Tibial nerve (tissue), 4 donors: ENCODE results near the gene CD93. TPM values are rescaled to one million over a fixed set of nuclear protein-coding genes. Genes with fewer than 3 reads are reported as not detected.

Experiments
- DNase-seq, 2 donors: peaks; one replicate each; pipeline ENCODE4 v3.0.0-alpha.2; 2019; ENCODE audit warnings: low spot score in 2 of 2
- H3K27ac ChIP-seq, 4 donors: fragments of 200-600 bp; sonication (generic) in 3 of 4; one replicate each; pipeline ENCODE4 v1.5.1; 2017 to 2019; ENCODE audit warnings: mild to moderate bottlenecking in 1 of 4
- H3K27me3 ChIP-seq, 2 donors: fragments of 200-600 bp; sonication (generic) in 1 of 2; one replicate each; pipeline versions ENCODE4 v1.5.1 to v1.6.0; 2017 to 2019
- H3K36me3 ChIP-seq, 3 donors: fragments of 200-600 bp; sonication (generic); one replicate each; pipeline ENCODE4 v1.5.1; 2018 to 2019
- H3K4me1 ChIP-seq, 4 donors: fragments of 200-600 bp; sonication (generic) in 3 of 4; one replicate each; pipeline ENCODE4 v1.5.1; 2017 to 2019
- H3K4me3 ChIP-seq, 4 donors: fragments of 200-600 bp; sonication (generic) in 3 of 4; one replicate each; pipeline ENCODE4 v1.5.1; 2017 to 2019; ENCODE audit warnings: mild to moderate bottlenecking in 1 of 4, moderate library complexity in 1 of 4
- H3K9me3 ChIP-seq, 4 donors: fragments of 200-600 bp; sonication (generic) in 3 of 4; one replicate each; pipeline ENCODE4 v1.5.1; 2017 to 2019
- CTCF ChIP-seq, 5 experiments: fragments of 200-600 bp in 3 of 5; fragments of 450-650 bp in 2 of 5; sonication (generic) in 3 of 5; IDR thresholded peaks; one replicate each; pipeline ENCODE4 v1.5.1; 2016 to 2019; ENCODE audit warnings: antibody characterized with exemption in 5 of 5, mild to moderate bottlenecking in 3 of 5, moderate library complexity in 2 of 5
- EP300 ChIP-seq, 2 donors: sonication (generic); formaldehyde crosslinking; IDR thresholded peaks; one replicate each; pipeline ENCODE4 v1.6.1; 2017; ENCODE audit warnings: antibody characterized with exemption in 2 of 2, mild to moderate bottlenecking in 1 of 2
- POLR2A ChIP-seq, 2 donors: fragments of 450-650 bp; IDR thresholded peaks; one replicate each; pipeline ENCODE4 v1.6.1; 2017; ENCODE audit warnings: antibody characterized with exemption in 2 of 2, mild to moderate bottlenecking in 2 of 2, moderate library complexity in 2 of 2
- WGBS, 2 donors: methylation state at CpG; one replicate each; pipeline ENCODE4 v1.1.5; 2018; 5-methylcytosine and 5-hydroxymethylcytosine counted together
- total RNA-seq, 4 donors: library from RNA; depleted of rRNA; stranded (reverse); fragments of >200 nt; gene quantifications; one replicate each; pipeline ENCODE4 v1.1.0, GENCODE V29; 2016

Gene CD93
- total RNA-seq, 4 donors from 2014 or later: 23.0 to 85.1 (median 65.7) TPM

GRCh38 chr20:23071996-23072395, 14.1 kb downstream of the CD93 start:
- TF ChIP-seq EP300 (IDR thresholded peaks at IDR 0.05) (no peak), POLR2A (IDR thresholded peaks at IDR 0.05) (no peak), CTCF (IDR thresholded peaks at IDR 0.05) (no peak)
- H3K36me3 ChIP-seq: no peaks in the 10 kb centered on the region
- WGBS, 2 donors: 42 to 48% methylated on average over 4 of the region's 4 CpGs

DNA sequence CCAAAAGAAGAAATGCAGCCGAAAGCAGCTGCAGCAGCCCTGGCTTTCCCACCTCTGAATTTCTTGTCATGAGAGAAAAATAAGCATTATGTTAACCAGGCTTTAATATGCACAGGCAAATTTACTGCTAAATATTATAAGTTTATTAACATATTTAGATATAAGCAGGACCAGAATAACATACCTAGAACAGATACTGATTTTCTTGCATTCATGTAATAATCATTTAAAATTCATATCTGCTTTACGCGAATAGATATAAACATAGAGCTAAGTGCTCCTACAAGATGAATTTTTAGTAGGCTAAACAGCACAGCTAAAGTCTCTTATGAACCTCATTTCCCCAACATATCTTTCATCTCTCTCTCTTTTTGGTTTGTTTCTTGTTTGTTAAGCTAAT, 14.7 kb downstream of the CD93 start:
- Histone ChIP-seq H3K27me3 (no peaks in the 10 kb centered on the region), H3K36me3 (no peaks in the 10 kb centered on the region), H3K27ac (no peak overlapping the region), H3K4me1 (no peaks in the 10 kb centered on the region), H3K9me3 (no peaks in the 10 kb centered on the region), H3K4me3 (no peak overlapping the region)
- WGBS, 2 donors: 64 to 66% methylated on average over 3 of the region's 3 CpGs
- no peak for DNase-seq
- TF ChIP-seq POLR2A (IDR thresholded peaks at IDR 0.05) (no peak), CTCF (IDR thresholded peaks at IDR 0.05) (no peak), EP300 (IDR thresholded peaks at IDR 0.05) (no peak)

More at GRCh38 chr20:23071996-23072395, 14.1 kb downstream of the CD93 start:
- Histone ChIP-seq H3K27me3 (no peaks in the 10 kb centered on the region), H3K9me3 (no peaks in the 10 kb centered on the region), H3K27ac (no peak overlapping the region), H3K4me1 (no peaks in the 10 kb centered on the region), H3K4me3 (no peak overlapping the region)
- DNase-seq: no peak

- no peak for DNase-seq
- Histone ChIP-seq H3K27me3 (no peaks in the 10 kb centered on the region), H3K4me3 (no peak overlapping the region), H3K36me3 (no peaks in the 10 kb centered on the region), H3K27ac (no peak overlapping the region), H3K9me3 (no peaks in the 10 kb centered on the region), H3K4me1 (no peaks in the 10 kb centered on the region)
- no peak for TF ChIP-seq CTCF (IDR thresholded peaks at IDR 0.05)
- no peak for TF ChIP-seq POLR2A (IDR thresholded peaks at IDR 0.05)
- no peak for TF ChIP-seq EP300 (IDR thresholded peaks at IDR 0.05)
- whole genome bisulfite sequencing, 2 donors: 80 to 82% methylated on average over 2 of the region's 2 CpGs
Observed at GRCh38 chr20:23069108-23069507, 17.0 kb downstream of the CD93 start.

DNA sequence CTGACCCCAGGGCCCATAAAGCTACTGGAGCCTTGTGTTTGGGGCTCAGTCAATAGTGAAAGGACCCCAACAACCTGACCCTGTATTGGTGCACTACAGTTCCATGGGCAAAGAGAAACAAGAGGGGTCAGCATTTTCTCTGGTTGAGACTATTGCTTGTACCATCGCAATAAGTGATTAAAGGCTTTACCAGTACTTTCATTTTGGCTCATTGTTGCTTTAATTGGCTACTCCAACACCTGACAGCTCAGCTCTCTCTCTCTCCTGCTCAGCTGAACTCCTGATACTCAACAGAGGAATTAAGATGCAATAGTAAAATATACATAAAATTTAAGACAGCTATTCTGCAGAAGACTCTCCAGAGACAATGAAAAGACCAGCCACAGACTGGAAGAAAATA, 17.8 kb downstream of the CD93 start:
- H3K9me3 ChIP-seq: no peaks in the 10 kb centered on the region
- 73 to 81% methylated on average over 1 of the region's 1 CpG for WGBS, 2 donors
- DNase-seq: no peak
- H3K36me3 ChIP-seq: no peaks in the 10 kb centered on the region
- TF ChIP-seq EP300 (IDR thresholded peaks at IDR 0.05) (no peak), CTCF (IDR thresholded peaks at IDR 0.05) (no peak), POLR2A (IDR thresholded peaks at IDR 0.05) (no peak)
- no peak overlapping the region for H3K27ac ChIP-seq
- no peak overlapping the region for H3K4me3 ChIP-seq
- H3K27me3 ChIP-seq: no peaks in the 10 kb centered on the region
- no peaks in the 10 kb centered on the region for H3K4me1 ChIP-seq

DNA sequence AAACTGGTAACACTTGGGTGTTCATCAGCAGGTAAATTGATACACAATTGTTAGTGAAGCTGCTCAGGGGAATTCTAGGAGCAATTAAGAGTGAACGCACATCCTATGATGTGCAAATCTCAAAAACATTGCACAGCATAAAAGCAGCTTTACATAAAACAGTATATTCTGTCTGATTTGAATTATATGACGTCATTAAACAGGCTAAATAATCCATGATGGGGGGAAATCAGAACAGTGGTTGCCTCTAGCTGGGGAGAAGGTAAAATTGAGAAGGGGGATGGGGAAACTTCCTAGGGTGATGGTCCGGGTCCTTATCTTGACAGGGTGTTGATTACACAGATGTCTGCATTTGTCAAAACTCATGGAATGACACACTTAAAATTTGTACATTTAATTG, 19.4 kb downstream of the CD93 start:
- Histone ChIP-seq H3K4me3 (no peak overlapping the region), H3K27me3 (no peaks in the 10 kb centered on the region), H3K36me3 (no peaks in the 10 kb centered on the region), H3K4me1 (peaks cover 0 to 11% (median 4%) of the 10 kb centered on the region in 4 donors), H3K9me3 (no peaks in the 10 kb centered on the region), H3K27ac (no peak overlapping the region)
- no peak for DNase-seq
- TF ChIP-seq CTCF (IDR thresholded peaks at IDR 0.05) (no peak), POLR2A (IDR thresholded peaks at IDR 0.05) (no peak), EP300 (IDR thresholded peaks at IDR 0.05) (no peak)
- 89 to 93% methylated on average over 3 of the region's 3 CpGs for WGBS, 2 donors
